OCI-LY3 (cell line): ENCODE data around the gene ASAP2.

ENCODE experiments used
- H2AFZ ChIP-seq: fragments of 200-600, 300-600 bp; shearing (Covaris generic); 2 replicates; pipeline ENCODE4 v1.6.0; 2014; ENCODE audit warnings: antibody characterized with exemption, low read depth, low read length
- H3K27ac ChIP-seq: fragments of 200-600, 300-600 bp; sonication (generic); 2 replicates; pipeline ENCODE4 v1.5.1; 2014; ENCODE audit warnings: mild to moderate bottlenecking, low read length, moderate library complexity, mixed read lengths
- H3K27me3 ChIP-seq: fragments of 200-600, 300-600 bp; sonication (generic); 2 replicates; pipeline ENCODE4 v1.6.1; 2014; ENCODE audit warnings: low read depth, low read length, mixed read lengths
- H3K36me3 ChIP-seq: fragments of 200-600, 300-600 bp; sonication (generic); replicated peaks from 2 replicates; pipeline ENCODE3; 2014; ENCODE audit warnings: low read depth, low read length, mixed read lengths
- H3K4me1 ChIP-seq: fragments of 300-600, 200-600 bp; sonication (generic); 2 replicates; pipeline ENCODE4 v1.6.1; 2014; ENCODE audit warnings: low read length, mixed read lengths
- H3K4me2 ChIP-seq: fragments of 200-600, 300-600 bp; sonication (generic); 2 replicates; pipeline ENCODE4 v1.6.1; 2014; ENCODE audit warnings: low read length, mixed read lengths
- H3K4me3 ChIP-seq: fragments of 300-600, 200-600 bp; sonication (generic); 2 replicates; pipeline ENCODE4 v1.5.1; 2014; ENCODE audit warnings: antibody characterized with exemption, mild to moderate bottlenecking, low read length, moderate library complexity
- H3K79me2 ChIP-seq: fragments of 300-600, 200-600 bp; shearing (Covaris generic); 2 replicates; pipeline ENCODE4 v1.6.1; 2014; ENCODE audit warnings: mild to moderate bottlenecking, low read length, mixed read lengths
- H3K9ac ChIP-seq: fragments of 300-600, 200-600 bp; shearing (Covaris generic); 2 replicates; pipeline ENCODE4 v1.6.0; 2014; ENCODE audit warnings: mild to moderate bottlenecking, low read length, moderate library complexity
- H3K9me3 ChIP-seq: fragments of 200-600, 300-600 bp; shearing (Covaris generic); 2 replicates; pipeline ENCODE4 v1.6.1; 2014; ENCODE audit warnings: low read length, mixed read lengths; ENCODE audit not compliant: insufficient read depth
- H4K20me1 ChIP-seq: fragments of 200-600, 300-600 bp; sonication (generic); 2 replicates; pipeline ENCODE4 v1.6.1; 2016; ENCODE audit warnings: low read length, mixed read lengths; ENCODE audit not compliant: insufficient read depth
- EZH2phosphoT487 ChIP-seq: fragments of 200-600 bp; shearing (Covaris generic); IDR thresholded peaks from 2 replicates; pipeline ENCODE4 v1.6.1; 2018; ENCODE audit warnings: antibody characterized with exemption, mixed run types, low read depth
- TF ChIP-seq, protein P1 (sequence below): fragments of 200-600, 300-600 bp; sonication (generic); IDR thresholded peaks from 2 replicates; pipeline ENCODE4 v1.5.1; 2014; ENCODE audit warnings: antibody characterized with exemption, low read length, low read depth

ASAP2 gene

DNA sequence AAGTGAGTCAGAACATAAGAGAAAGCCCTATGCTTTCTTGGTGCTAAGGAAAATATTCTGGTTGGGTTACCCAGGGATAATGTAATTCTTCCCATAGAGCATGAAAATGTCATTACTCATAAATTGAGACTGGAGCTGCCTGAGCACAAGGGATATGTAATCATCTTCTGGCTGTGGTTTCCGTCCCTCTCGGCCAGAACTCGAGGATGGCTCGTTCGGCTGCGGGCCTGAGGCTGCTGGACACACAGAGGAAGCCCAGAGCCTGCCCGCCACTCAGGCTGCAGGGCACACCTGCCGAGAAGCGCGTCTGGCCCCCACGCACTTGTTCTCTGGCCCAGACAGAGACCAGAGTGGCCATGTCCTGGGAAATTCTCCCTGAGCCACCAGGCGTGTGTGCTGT is 104.9 kb downstream of the ASAP2 start:
- Histone ChIP-seq H3K27ac (no peak overlapping the region), H3K36me3 (no peaks in the 10 kb centered on the region), H3K4me3 (no peak overlapping the region), H2AFZ (no peak overlapping the region), H3K9ac (no peak overlapping the region), H3K4me1 (no peaks in the 10 kb centered on the region), H3K4me2 (no peak overlapping the region), H3K79me2 (no peaks in the 10 kb centered on the region), H4K20me1 (no peaks in the 10 kb centered on the region), H3K9me3 (no peaks in the 10 kb centered on the region), H3K27me3 (no peaks in the 10 kb centered on the region)
- no peak for TF ChIP-seq EZH2phosphoT487
- TF ChIP-seq, protein P1, sequence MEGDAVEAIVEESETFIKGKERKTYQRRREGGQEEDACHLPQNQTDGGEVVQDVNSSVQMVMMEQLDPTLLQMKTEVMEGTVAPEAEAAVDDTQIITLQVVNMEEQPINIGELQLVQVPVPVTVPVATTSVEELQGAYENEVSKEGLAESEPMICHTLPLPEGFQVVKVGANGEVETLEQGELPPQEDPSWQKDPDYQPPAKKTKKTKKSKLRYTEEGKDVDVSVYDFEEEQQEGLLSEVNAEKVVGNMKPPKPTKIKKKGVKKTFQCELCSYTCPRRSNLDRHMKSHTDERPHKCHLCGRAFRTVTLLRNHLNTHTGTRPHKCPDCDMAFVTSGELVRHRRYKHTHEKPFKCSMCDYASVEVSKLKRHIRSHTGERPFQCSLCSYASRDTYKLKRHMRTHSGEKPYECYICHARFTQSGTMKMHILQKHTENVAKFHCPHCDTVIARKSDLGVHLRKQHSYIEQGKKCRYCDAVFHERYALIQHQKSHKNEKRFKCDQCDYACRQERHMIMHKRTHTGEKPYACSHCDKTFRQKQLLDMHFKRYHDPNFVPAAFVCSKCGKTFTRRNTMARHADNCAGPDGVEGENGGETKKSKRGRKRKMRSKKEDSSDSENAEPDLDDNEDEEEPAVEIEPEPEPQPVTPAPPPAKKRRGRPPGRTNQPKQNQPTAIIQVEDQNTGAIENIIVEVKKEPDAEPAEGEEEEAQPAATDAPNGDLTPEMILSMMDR: no peak

DNA sequence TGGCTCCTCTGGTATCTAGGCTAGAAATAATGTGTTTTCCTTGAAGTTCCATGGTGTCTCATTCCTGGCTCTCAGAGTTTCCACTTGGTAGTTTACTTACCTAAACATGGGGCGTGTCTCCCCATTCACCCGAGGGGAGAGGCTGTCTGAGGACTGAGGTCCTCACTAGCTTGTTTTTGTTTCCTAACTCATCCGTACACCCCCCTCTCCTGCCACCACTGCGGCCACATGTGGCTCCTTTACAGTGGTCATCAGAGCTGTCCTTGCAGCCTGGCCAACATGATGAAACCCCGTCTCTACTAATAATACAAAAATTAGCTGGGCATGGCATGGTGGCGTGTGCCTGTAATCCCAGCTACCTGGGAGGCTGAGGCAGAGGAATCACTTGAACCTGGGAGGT is 106.0 kb downstream of the ASAP2 start:
- no peak overlapping the region for H3K4me2 ChIP-seq
- H3K79me2 ChIP-seq: no peaks in the 10 kb centered on the region
- no peaks in the 10 kb centered on the region for H3K9me3 ChIP-seq
- H3K4me3 ChIP-seq: no peak overlapping the region
- no peaks in the 10 kb centered on the region for H3K36me3 ChIP-seq
- H3K27ac ChIP-seq: no peak overlapping the region
- TF ChIP-seq, protein P1: no peak
- no peak for TF ChIP-seq EZH2phosphoT487
- no peaks in the 10 kb centered on the region for H3K27me3 ChIP-seq
- no peak overlapping the region for H2AFZ ChIP-seq
- no peaks in the 10 kb centered on the region for H3K4me1 ChIP-seq
- H3K9ac ChIP-seq: no peak overlapping the region
- H4K20me1 ChIP-seq: no peaks in the 10 kb centered on the region

DNA sequence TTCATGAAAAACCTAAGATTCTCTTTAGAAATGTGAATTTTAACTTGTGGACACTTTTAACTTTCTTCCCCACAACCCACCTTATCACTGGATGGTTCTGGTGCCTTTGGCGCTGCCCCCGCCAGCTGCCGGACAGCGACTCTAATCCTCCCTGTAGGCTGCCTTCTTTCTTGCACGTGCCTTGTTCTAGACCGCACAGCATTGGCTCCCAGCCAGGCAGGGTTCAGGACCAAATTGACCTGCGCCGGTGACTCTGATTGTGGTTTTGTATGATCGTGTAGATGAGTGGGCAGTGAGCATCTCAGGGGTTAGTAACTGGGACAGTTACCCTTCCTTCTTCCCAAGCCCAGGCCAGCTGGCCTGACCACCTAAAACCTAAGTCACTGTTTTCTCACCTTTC is 106.8 kb downstream of the ASAP2 start:
- Histone ChIP-seq H3K79me2 (no peaks in the 10 kb centered on the region), H3K27me3 (no peaks in the 10 kb centered on the region), H3K4me1 (no peaks in the 10 kb centered on the region), H3K9ac (no peak overlapping the region), H3K36me3 (no peaks in the 10 kb centered on the region), H3K27ac (no peak overlapping the region), H3K9me3 (no peaks in the 10 kb centered on the region), H4K20me1 (no peaks in the 10 kb centered on the region), H3K4me3 (no peak overlapping the region), H2AFZ (no peak overlapping the region), H3K4me2 (no peak overlapping the region)
- TF ChIP-seq, protein P1: no peak
- TF ChIP-seq EZH2phosphoT487: no peak

DNA sequence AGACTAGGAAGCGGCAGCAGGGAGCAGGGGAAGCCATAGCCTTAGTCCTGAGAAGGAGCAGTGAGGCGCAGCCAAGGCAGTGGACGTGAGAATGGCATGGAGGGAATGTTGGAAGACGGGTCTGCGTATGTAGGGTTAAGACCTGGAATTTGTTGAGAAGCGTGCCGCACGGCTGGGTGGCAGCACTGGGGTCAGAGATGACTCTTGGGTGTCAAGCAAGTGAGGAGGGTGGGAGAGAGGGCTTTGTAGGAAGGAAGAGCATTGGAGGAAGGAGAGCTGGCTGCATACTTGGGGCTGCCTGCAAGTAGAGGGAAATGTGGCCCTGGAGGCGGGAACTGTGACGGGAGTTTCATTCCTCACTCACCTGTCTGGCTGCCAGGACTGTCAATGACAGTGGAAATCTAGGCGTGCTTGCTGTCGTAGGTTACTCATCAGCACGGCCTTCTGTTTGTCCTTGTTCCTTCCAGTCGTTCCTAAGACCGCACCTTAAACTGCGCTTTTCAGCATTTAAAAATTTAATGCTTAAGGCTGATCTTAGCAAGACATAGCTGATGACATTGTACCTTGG is 108.8 kb downstream of the ASAP2 start:
- H3K79me2 ChIP-seq: no peaks in the 10 kb centered on the region
- no peak overlapping the region for H3K27ac ChIP-seq
- H3K36me3 ChIP-seq: no peaks in the 10 kb centered on the region

More for the DNA sequence above, 108.8 kb downstream of the ASAP2 start:
- Histone ChIP-seq H3K4me1 (no peaks in the 10 kb centered on the region), H4K20me1 (no peaks in the 10 kb centered on the region), H3K9ac (no peak overlapping the region), H3K27me3 (peaks cover under 1% of the 10 kb centered on the region; the same call in 1 of the 2 replicates), H3K4me3 (no peak overlapping the region), H3K4me2 (no peak overlapping the region), H3K9me3 (no peaks in the 10 kb centered on the region), H2AFZ (no peak overlapping the region)
- TF ChIP-seq, protein P1: no peak
- no peak for TF ChIP-seq EZH2phosphoT487
